OCI-LY7 (cell line): ENCODE data around the gene FBXL20. TPM values are rescaled to one million over a fixed set of nuclear protein-coding genes. Genes with fewer than 3 reads are reported as not detected.
A peak's percentile ranks its signal among the peaks of the same experiment; 100 is the strongest.

Experiments
- BruUV-seq: library from RNA; stranded (reverse); fragments of 400-500 nt; replicated peaks from 2 replicates; lab custom pipeline; 2021; lab: Mats Ljungman, UMichigan
- CTCF ChIA-PET: fragments of 300-600 bp; sonication (Branson Sonifier 250); formaldehyde crosslinking; loops from one replicate; lab custom pipeline; 2022; ENCODE audit warnings: antibody characterized with exemption; ENCODE audit not compliant: unreplicated experiment; lab: Charles Lee
- POLR2A ChIA-PET: fragments of 300-600 bp; sonication (Branson Sonifier 250); formaldehyde crosslinking; loops from one replicate; lab custom pipeline; 2022; ENCODE audit warnings: antibody characterized with exemption; lab: Charles Lee
- DNase-seq: peaks from one replicate; pipeline ENCODE4 v3.0.0-alpha.2; 2015; ENCODE audit warnings: low spot score
- H2AFZ ChIP-seq: fragments of 200-600 bp; sonication (generic), shearing (Covaris generic); 2 replicates; pipeline ENCODE4 v1.6.1; 2014; ENCODE audit warnings: mild to moderate bottlenecking, antibody characterized with exemption, low read length, moderate library complexity
- H3K27ac ChIP-seq: fragments of 200-600 bp; sonication (generic); 2 replicates; pipeline ENCODE4 v1.5.1; 2014; ENCODE audit warnings: mixed run types, low read depth, mild to moderate bottlenecking, moderate library complexity, low read length, inconsistent platforms; ENCODE audit not compliant: poor library complexity, severe bottlenecking
- H3K36me3 ChIP-seq: fragments of 200-600 bp; sonication (generic); 2 replicates; pipeline ENCODE4 v1.6.1; 2014; ENCODE audit warnings: mild to moderate bottlenecking, antibody characterized with exemption, low read length, moderate library complexity, mixed read lengths; ENCODE audit not compliant: insufficient read depth
- H3K4me1 ChIP-seq: fragments of 200-600 bp; sonication (generic); 2 replicates; pipeline ENCODE4 v1.5.1; 2014; ENCODE audit warnings: mild to moderate bottlenecking, low read length; ENCODE audit not compliant: insufficient read depth, poor library complexity, severe bottlenecking
- H3K4me2 ChIP-seq: fragments of 200-600 bp; sonication (generic); 2 replicates; pipeline ENCODE4 v1.6.1; 2014; ENCODE audit warnings: mild to moderate bottlenecking, low read length
- H3K4me3 ChIP-seq: fragments of 200-600 bp; sonication (generic); 2 replicates; pipeline ENCODE4 v1.5.1; 2014; ENCODE audit warnings: mild to moderate bottlenecking, low read depth, low read length; ENCODE audit not compliant: poor library complexity, severe bottlenecking
- H3K79me2 ChIP-seq: fragments of 200-600 bp; sonication (generic); 2 replicates; pipeline ENCODE4 v1.6.1; 2016; ENCODE audit warnings: low read depth, mild to moderate bottlenecking, low read length, moderate library complexity, mixed read lengths; ENCODE audit not compliant: insufficient read depth
- H3K9me2 ChIP-seq: fragments of 200-600 bp; sonication (generic); 2 replicates; pipeline ENCODE4 v1.6.1; 2016; ENCODE audit warnings: mild to moderate bottlenecking, low read length, mixed read lengths; ENCODE audit not compliant: insufficient read depth
- H3K9me3 ChIP-seq: fragments of 200-600 bp; sonication (generic); 2 replicates; pipeline ENCODE4 v1.6.1; 2014; ENCODE audit warnings: mild to moderate bottlenecking, mixed run types, low read length, mixed read lengths
- H4K20me1 ChIP-seq: fragments of 200-600 bp; sonication (generic); 2 replicates; pipeline ENCODE4 v1.6.1; 2014; ENCODE audit warnings: mild to moderate bottlenecking, antibody characterized with exemption, low read length, moderate library complexity, mixed read lengths; ENCODE audit not compliant: insufficient read depth
- CTCF ChIP-seq: fragments of 200-600 bp; sonication (generic); conservative IDR thresholded peaks from 2 replicates; pipeline ENCODE4 v1.5.1; 2014; ENCODE audit warnings: mild to moderate bottlenecking, antibody characterized with exemption, low read length, moderate library complexity, mixed read lengths
- EZH2phosphoT487 ChIP-seq: fragments of 200-600 bp; sonication (generic); IDR thresholded peaks from 2 replicates; pipeline ENCODE4 v1.6.1; 2018; ENCODE audit warnings: low read depth, borderline replicate concordance, mild to moderate bottlenecking, mixed run types, antibody characterized with exemption, low read length, moderate library complexity, mixed read lengths
- intact Hi-C: fragments of 100-400 bp; cut with micrococcal nuclease; formaldehyde crosslinking; loops from one replicate; pipeline ENCODE4 v1.10.0; 2022; ENCODE audit not compliant: unreplicated experiment
- total RNA-seq, 2 experiments: library from RNA; depleted of rRNA in 1 of 2; stranded (reverse); fragments of >200 nt in 1 of 2; shearing (Covaris generic) in 1 of 2; gene quantifications; 2 replicates each; pipeline ENCODE4 v1.2.3, GENCODE V29; 2014 to 2022

FBXL20 gene
- total RNA-seq, 2 experiments from 2014 or later = 2.1 to 12.2 TPM

- POLR2A ChIA-PET = interaction anchor here (1.0 kb wide), 1 partner anchor 202 kb away, joined by 3 read pairs; the partner anchor contains the start of gene RPL19
- Histone ChIP-seq H2AFZ (peak overlapping the region; percentile 69), H3K9me3 (no peaks in the 10 kb centered on the region), H3K4me1 (peaks cover 10% of the 10 kb centered on the region), H3K4me2 (peak overlapping the region; percentile 71), H4K20me1 (no peaks in the 10 kb centered on the region; the same call in 1 of the 2 replicates), H3K9me2 (no peaks in the 10 kb centered on the region), H3K4me3 (peak overlapping the region; percentile 84), H3K27ac (peak overlapping the region; percentile 52), H3K79me2 (no peaks in the 10 kb centered on the region), H3K36me3 (peaks cover 22% of the 10 kb centered on the region)
- BruUV-seq = no TSS peak
- DNase-seq = peak; percentile 97
- CTCF ChIA-PET = no interaction called here
- TF ChIP-seq EZH2phosphoT487 (no peak), CTCF (no peak)
- intact Hi-C loops = loop anchor here (10.0 kb wide), 1 partner anchor 122 kb away; no protein-coding TSS in a partner anchor
Measured at GRCh38 chr17:39402244-39402889, 941 bp upstream of the FBXL20 start.

GRCh38 chr17:39400547-39401411, 647 bp downstream of the FBXL20 start:
- ChIA-PET CTCF (no interaction called here), POLR2A (interaction anchor here (0.6 to 0.7 kb wide), 2 partner anchors 48 to 546 kb away, joined by 4 read pairs; no protein-coding TSS in a partner anchor)
- Histone ChIP-seq H3K9me3 (no peaks in the 10 kb centered on the region), H3K79me2 (no peaks in the 10 kb centered on the region), H3K9me2 (no peaks in the 10 kb centered on the region), H3K36me3 (peaks cover 8% of the 10 kb centered on the region; the same call in 1 of the 2 replicates), H3K27ac (no peak overlapping the region), H3K4me2 (peak overlapping the region; percentile 71), H2AFZ (peak overlapping the region; percentile 69), H4K20me1 (no peaks in the 10 kb centered on the region; the same call in 1 of the 2 replicates), H3K4me1 (peaks cover 10% of the 10 kb centered on the region), H3K4me3 (peak overlapping the region; percentile 84)
- TF ChIP-seq CTCF (no peak), EZH2phosphoT487 (no peak)
- no TSS peak for BruUV-seq
- DNase-seq = no peak
- intact Hi-C loops = loop anchor here (10.0 kb wide), 1 partner anchor 124 kb away; no protein-coding TSS in a partner anchor
